ENCODE data around the gene KIAA0753. TPM values are rescaled to one million over a fixed set of nuclear protein-coding genes. Genes with fewer than 3 reads are reported as not detected.

The KIAA0753 gene
- total and polyA plus RNA-seq, 2 of the 13 experiments (the other 11 are each of a cell fraction or from before 2014, with no cell fraction given): 5.2 to 9.1 TPM

DNA sequence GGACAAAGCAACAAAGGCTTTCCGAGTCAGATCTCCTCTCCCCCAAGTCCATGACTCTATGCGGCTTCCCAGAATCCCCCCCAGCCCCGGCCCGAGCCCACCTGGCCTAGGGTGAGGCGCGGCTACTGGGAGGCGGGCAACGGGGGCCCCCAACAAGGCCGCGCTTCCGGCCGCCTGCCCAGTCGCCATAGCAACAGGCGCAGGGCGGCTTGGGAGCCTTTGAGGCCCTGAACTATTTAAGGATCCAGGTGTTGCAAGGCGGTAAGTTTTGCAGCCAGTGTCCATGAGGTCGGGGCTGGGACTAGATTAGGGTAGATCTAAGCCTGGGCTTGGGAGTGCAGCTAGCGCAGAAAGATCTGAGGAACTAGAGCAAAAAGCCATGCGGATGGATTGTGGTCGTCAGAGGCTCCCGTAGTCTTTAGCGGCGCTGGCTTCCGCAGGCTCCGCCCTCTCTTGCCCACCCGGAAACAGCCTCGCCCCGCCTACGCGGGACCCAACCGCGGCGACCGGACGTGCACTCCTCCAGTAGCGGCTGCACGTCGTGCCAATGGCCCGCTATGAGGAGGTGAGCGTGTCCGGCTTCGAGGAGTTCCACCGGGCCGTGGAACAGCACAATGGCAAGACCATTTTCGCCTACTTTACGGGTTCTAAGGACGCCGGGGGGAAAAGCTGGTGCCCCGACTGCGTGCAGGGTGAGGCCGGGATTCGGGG, at the start of gene KIAA0753, which contains the start of gene TXNDC17 (continued):
- TF ChIP-seq HNF1A (IDR thresholded peaks at IDR 0.05; ENCODE audit: low read depth) (no peak), HNF1A (CRISPR knock-in tag; IDR thresholded peaks at IDR 0.05; ENCODE audit: borderline replicate concordance) (peak; percentile 64; the same call in 1 of the 2 replicates), ZNF570 (CRISPR knock-in tag; IDR thresholded peaks at IDR 0.05; ENCODE audit: borderline replicate concordance) (no peak), MED1 (CRISPR knock-in tag; IDR thresholded peaks at IDR 0.05) (peak; percentile 75), ZNF598 (CRISPR knock-in tag; IDR thresholded peaks at IDR 0.05; ENCODE audit: borderline replicate concordance) (peak; percentile 97), DZIP1 (CRISPR knock-in tag; IDR thresholded peaks at IDR 0.05) (0 out of 2 replicates have a peak, but pooled peaks have one; percentile 66), MYNN (CRISPR knock-in tag; IDR thresholded peaks at IDR 0.05; ENCODE audit: low read depth) (peak; percentile 88; the same call in 1 of the 2 replicates), ZNF484 (CRISPR knock-in tag; IDR thresholded peaks at IDR 0.05; ENCODE audit: borderline replicate concordance, low read depth) (no peak), SOX6 (IDR thresholded peaks at IDR 0.05) (no peak), SOX6 (CRISPR knock-in tag; IDR thresholded peaks at IDR 0.05) (no peak; the same call in 1 of the 2 replicates), ZEB1 (IDR thresholded peaks at IDR 0.05; ENCODE audit: insufficient replicate concordance, low read depth) (no peak), CREBL2 (CRISPR knock-in tag; IDR thresholded peaks at IDR 0.05; ENCODE audit: borderline replicate concordance) (peak; percentile 78; the same call in 1 of the 2 replicates), SRSF9 (IDR thresholded peaks at IDR 0.05; ENCODE audit: borderline replicate concordance, insufficient read depth, low read depth, low read length, poor library complexity, severe bottlenecking) (no peak), DDIT3 (CRISPR knock-in tag; IDR thresholded peaks at IDR 0.05) (no peak), SUZ12 (IDR thresholded peaks at IDR 0.05; ENCODE audit: low read depth, low read length) (no peak), CREM (IDR thresholded peaks at IDR 0.05) (peak; percentile 63), CREM (CRISPR knock-in tag; IDR thresholded peaks at IDR 0.05) (no peak)
- TF ChIP-seq, protein P1, sequence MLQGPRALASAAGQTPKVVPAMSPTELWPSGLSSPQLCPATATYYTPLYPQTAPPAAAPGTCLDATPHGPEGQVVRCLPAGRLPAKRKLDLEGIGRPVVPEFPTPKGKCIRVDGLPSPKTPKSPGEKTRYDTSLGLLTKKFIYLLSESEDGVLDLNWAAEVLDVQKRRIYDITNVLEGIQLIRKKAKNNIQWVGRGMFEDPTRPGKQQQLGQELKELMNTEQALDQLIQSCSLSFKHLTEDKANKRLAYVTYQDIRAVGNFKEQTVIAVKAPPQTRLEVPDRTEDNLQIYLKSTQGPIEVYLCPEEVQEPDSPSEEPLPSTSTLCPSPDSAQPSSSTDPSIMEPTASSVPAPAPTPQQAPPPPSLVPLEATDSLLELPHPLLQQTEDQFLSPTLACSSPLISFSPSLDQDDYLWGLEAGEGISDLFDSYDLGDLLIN (CRISPR knock-in tag; IDR thresholded peaks at IDR 0.05; ENCODE audit: borderline replicate concordance): peak; percentile 58; the same call in 1 of the 2 replicates
